Measurements from ENCODE around the gene NACC1.

NACC1 gene

DNA sequence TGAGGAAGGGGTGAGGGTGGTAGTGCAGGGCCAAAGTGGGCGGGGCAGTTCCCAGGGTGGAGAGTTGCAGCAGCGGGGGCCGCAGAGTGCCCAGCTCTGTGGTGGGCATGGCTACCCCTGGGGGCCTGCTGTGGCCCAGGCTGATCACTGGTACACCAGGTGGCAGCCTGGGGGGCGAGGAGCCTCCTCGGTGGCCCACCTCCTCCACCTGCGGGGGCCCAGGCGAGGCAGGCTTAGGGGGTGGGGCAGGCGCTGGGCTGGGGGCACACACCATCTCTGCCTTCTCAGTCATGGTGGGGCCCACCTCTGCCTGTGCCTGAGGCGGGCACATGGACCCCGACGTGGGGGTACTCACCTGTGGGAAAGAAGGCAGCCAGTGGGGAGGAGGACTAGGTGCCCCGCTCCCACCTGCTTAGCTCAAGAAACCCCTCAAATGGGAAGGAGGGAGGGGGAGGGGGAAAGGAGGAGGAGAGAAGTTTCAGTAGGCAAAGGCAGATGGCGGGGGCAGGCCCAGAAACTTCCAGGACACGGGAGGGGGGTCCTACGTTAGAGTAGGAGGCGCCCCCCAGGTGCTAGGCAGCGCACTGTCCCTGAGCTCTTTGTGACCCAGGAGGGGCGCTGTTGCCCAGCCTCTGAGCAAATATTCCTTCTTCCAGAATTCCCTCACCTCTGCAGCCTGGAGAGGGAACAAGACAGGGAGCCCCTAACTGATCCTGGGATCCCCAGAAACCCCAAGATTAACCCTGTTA is 17.0 kb upstream of the NACC1 start:
- no peak for DNase-seq

DNA sequence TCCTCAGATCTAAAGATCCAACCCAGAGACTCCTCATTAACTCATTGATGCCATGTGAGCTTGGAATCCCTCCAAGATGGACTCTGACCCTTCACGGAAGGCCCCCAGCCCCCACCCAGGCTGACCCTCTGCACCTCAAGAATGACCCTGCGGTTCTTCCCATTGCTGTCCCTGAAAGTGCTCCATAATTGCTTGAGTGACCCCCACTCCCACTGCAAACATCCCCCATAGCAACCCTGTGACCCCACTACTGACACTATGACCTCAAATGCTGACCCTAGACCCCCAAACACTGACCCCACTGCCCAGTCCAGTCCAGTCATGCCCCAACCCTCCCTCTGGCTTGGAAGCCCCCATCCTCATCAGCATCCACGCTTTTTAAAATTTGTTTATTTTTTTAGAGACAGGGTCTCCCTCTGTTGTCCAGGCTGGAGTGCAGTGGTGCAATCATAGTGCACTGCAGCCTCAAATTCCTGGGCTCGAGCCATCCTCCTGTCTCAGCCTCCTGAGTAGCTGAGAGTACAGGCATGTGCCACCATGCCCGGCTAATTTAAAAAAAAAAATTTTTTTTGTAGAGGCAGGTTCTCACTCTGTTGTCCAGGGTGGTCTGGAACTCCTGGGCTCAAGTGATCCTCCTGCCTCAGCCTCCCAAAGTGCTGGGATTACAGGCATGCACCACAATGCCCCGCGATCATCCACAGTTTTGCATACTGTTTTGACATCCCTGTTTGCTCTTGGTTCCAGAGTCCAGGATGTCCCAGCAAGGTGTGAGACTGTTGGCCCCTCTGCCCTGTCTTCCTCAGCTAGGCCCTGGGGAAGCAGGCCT is 16.3 kb upstream of the NACC1 start:
- no peak for DNase-seq

DNA sequence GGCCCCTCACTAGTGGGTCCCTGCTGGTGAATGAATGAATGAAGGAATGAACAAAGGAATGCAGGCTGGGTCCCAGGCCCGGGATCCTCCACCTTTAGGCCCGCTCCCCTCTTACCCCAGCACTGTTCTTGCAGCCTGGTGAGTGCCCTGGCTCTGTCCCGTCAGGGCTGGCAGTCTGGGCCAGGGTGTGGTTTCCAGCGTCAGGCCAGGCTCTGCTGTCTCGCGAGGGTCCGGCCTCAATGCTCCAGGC is 15.7 kb upstream of the NACC1 start:
- DNase-seq = no peak

DNA sequence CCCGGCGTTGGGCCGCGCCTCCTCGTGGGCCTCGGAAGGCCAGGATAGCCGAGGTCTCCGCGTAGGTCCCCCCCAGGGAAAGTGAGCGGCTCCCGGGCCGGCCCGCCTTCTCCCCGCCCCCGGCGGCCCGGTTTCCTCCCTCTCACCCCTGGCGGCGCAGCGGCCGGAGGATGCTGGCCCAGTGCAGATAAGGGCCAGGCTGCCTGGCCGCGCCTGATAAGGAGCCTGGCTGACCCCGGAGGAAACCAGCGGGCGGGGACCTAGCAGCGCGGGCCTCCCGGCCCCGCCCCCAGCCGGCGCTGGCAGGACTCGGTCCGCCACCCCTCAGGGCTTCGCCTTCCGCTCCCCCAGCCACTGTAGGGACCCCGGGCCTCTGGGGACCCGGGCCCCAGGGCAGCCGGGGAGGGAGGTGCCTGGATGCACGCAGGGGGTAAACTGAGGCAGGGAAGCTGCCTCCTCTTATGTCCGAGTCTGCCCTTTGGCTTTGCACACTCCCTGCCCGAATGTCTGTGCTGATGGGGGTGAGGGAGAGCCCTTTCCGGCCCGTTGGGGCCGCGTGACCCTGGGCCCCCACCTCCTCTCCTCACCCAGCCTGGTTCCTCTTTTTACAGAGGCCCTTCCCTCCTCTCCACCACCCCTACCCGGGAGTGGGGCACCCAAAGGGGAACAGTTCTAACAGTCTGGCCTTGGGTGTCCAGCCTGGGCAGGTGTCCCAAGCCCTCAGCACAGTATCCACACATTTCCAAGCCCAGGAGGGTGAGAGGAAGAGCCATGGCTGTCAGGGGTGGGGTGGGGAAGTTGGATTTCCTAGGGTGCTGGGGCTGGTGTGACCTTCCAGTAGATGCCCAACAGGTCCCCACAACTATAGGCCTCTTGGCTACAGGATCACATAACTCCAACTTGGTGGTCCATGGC is 15.1 kb upstream of the NACC1 start, which contains the start of gene LYL1:
Gene LYL1 (minus strand): TSS at position 193 of the 915 bp plus-strand sequence. CDS start 1,687 bp downstream, outside the sequence.
- DNase-seq = no peak

DNA sequence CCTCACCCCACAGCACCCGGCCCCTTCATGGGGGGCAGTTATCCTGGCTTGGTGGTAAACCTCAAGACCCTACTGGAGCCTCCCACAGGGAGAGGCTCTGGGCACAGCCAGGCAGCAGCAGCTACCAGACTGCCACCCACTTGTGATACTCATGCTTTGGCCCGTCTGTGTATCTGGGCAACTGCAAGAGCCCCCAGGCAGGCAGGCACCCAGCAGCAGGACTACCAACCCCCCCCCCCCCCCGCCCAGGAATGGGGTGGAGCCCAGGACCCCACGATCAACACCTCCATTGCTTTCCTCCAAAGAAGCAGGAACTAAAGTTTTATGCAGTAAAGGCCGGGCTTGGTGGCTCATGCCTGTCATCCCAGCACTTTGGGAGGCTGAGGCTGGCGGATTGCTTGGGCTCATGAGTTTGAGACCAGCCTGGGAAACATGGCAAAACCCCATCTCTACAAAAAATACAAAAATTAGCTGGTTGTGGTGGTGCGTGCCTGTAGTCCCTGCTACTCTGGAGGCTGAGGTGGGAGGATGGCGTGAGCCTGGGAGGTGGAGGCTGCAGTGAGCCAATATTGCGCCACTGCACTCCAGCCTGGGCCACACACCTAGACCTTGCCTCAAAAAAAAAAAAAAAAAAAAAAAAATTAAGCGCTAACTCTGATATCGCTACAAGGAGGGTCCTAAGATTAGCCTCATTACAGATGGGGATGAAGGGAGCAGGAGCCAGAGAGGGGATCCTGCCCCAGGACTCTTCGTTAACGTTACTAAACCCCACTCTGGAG is 14.3 kb upstream of the NACC1 start:
- DNase-seq = no peak

DNA sequence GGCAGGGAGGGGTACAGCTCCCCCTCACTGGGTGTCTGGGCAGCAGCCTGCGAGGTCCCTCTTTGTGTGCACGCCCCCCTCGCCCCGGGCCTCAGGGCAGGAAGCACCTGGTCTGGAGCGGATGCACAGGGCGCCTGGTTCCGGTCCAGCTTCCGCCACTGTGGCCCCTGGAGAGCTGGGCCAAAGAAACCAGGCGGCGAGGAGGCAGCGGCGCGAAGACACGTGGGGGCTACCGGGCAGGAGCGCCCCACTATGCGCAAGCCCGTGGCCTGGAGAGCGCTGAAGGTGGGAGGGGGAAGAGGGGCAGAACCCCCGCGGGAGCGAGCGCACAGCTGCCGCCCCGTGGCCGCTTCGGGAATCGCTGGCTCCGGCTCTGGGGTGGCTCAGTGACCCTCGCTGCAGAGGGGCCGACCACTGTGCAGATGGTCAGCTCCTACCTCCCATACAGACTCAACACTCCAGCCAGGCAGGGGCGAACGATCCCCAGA is 13.7 kb upstream of the NACC1 start:
- DNase-seq = no peak

DNA sequence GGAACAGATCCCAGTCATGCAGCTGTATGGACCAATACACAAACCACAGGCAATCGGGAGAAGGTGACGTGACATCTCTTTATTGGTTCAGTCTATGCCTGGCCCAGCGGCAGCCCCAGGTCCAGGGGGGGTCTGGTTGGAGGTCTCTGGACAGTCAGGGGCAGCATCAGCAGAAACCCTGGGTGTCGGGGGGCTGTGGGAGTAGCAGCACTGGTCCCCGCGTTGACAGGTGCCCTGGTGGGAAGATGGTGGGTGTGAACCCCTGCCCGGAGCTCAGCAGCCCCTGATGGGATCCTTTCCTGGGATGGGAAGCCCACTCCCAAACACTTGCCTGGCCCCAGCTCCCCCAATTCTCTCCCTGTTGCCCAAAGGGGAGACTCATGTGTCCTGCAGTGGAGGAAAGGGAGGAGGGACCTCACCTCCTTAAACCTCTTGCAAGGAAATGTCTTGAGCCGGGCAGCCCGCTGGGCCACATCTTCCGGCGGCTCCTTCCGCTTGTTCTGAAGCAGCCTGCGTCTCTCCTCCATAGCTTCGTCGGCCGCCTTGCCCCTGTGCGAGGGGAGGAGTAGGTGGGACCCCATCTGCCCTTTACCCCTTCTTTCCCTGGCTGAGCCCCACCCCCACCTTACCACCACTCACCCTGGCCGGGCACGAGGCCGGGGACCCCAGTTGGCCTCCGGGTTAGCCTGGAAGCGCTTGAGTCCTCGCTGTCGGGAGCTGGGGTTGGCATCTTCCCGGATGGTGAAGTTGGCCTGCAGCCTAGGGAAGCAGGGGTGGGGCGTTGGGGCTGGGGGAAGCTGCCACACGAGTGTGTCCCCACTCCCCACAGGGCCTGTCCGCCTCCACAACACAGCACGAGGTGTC is 13.0 kb upstream of the NACC1 start:
- DNase-seq = no peak

DNA sequence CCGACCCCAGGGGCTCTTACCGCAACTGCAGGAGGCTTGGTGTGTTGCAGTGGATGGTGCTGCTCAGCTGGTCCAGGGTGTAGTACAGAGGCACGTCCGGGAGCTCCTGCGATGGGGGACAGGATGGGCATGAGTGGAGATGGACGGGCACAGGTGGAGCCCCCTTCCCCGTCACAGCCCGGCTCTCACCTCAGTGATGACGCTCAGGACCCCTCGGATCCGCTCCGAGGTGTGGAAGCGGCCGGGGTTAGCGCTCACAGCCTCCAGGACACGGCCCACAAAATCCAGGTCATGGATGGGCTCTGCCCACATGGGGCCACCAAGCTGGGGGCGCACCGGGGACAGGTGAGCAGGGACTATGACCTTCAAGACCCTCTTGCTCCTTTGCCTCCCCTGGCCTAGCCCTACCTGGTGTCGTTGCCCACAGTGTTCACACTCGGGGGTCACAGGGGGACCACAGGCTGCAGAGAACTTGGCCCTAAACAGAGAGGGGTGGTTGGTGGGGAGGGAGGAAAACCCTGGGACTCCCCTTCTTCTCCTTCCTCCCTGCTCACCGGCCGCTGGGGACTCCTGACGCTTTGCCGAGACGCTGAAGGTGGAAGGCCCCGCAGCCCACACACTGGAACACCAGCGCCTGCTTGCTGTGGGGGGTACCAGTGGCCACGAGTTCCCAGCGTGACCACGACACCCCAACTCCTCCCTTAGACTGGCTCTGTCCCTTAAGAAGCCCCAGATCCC is 8.5 kb upstream of the NACC1 start:
- DNase-seq = no peak

DNA sequence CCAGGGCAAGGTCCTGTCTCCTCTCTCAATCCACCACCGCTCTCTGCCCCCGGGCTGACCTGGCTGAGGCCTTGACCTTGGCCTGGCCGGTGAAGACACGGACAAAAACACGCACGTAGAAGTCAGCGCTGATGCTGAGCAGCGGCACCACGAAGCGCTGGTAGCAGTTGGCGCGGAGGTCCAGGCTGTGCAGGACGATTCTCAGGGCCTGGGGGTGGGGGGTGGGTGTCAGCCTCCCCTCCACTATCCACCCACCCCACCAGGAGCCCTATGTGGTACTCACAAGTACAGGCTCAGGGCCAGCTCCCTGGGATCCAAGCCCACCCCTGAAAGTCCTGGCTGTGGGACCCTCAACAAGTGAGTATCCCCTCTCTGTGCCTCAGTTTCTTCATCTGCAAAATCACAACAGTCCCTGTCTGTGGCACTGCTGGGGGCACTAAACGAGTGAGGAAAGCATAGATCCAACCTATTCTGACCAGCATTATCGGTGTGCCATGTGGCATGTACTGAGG is 7.9 kb upstream of the NACC1 start:
- no peak for DNase-seq

DNA sequence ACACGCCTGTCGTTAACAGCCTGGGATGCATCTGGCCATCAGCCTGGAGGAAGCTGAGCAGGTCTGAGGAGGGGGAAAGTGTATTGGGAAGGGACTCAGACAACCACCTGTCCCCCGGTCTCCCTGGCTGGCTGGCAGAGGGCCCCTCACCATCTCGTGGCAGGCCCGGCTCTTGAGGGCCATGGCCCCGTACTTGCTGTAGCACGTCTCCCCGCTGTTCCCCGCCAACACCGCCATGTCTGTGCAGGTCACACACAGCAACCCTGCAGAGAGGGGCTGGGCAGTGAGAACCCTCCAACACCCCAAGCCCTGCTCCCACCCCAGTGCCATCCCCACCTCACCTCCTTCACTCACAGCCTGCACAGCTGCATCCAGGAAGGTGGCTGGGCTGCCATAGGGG is 5.5 kb upstream of the NACC1 start:
- no peak for DNase-seq

DNA sequence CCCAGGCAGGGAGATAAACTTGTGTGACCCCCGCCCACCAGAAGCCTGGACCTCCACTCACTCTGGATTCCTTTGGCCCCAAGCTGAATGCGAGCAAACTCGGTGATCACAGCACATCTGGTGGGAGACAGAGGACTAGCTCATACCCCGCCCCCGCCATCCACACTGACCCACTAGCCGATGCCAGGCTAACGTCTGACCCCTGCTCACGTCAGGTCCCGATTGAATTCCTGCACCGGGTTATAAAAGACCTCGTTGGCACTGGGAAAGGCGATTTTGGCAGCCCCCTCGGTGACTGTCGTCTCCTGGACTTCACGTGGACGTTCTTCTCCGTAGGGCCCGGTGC is 2.2 kb upstream of the NACC1 start:
- no peak for DNase-seq

DNA sequence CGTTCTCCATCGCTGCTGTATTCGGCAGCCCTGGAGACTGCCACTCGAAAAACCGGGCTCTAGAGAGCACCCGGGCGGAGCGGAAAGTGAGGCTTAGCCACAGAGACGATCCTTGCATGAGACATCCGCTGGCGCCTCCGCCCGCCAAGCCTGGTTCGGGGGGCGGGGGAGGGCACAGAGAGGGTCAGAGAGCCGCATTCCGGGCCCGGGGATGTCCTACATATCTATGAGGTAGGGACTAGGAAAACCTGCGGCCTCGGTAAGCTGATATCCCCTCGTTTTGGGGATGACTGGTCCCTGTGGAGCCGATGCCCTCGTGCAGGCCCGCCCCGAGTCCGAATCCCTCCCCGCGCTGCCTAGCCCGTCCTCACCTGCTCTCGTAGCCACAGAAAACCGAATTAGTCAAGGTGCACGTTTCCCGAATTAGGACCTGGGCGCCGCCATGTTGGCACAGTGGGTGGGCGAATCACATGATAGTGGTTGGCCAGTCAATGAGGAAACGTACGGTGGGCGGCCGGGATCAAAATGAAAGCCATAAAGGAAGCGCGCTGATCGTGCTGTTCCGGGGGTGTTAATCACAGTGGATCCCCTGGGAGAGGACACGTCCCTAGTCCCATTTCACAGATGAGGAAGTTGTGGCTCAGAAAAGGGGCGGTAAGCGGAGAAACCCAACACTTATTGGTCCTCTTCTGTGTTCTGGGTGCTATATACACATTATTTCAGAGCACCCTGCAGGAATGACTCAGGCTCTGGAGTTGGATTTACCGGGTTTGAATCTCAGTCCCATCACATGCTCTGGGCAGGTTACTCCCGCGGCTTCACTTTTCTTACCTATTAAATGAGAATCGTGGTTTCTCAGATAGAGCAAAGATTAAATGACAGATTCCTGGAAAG is 1.5 kb upstream of the NACC1 start, which contains the start of gene TRMT1:
Gene TRMT1 (minus strand): TSS at position 459 of the 894 bp plus-strand sequence. CDS start 341 bp downstream, at position 118.
- peak; percentile 87 for DNase-seq

DNA sequence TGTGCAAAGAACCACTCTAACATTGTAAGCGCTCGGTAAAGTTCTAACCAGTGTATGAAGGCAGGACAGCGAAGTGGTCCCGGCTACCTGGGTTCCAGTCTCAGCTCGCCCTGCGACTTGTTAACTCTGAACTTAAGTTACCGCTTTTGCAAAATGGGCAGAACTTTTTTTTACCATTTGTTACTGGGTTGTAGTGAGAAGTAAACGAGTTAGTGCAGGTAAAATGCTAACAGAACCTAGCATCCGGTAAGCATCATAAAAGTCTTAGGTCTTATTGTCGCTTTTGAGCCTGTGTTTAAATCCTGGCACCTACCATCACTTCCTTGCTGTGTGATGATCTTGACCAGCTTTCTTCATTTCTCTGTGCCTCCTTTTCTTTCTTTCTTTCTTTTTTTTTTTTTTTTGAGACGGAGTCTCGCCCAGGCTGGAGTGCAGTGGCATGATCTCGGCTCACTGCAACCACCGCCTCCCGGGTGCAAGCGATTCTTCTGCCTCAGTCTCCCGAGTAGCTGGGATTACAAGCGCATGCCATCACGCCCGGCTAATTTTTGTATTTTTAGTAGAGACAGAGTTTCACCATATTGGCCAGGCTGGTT is 790 bp upstream of the NACC1 start:
- DNase-seq = no peak

DNA sequence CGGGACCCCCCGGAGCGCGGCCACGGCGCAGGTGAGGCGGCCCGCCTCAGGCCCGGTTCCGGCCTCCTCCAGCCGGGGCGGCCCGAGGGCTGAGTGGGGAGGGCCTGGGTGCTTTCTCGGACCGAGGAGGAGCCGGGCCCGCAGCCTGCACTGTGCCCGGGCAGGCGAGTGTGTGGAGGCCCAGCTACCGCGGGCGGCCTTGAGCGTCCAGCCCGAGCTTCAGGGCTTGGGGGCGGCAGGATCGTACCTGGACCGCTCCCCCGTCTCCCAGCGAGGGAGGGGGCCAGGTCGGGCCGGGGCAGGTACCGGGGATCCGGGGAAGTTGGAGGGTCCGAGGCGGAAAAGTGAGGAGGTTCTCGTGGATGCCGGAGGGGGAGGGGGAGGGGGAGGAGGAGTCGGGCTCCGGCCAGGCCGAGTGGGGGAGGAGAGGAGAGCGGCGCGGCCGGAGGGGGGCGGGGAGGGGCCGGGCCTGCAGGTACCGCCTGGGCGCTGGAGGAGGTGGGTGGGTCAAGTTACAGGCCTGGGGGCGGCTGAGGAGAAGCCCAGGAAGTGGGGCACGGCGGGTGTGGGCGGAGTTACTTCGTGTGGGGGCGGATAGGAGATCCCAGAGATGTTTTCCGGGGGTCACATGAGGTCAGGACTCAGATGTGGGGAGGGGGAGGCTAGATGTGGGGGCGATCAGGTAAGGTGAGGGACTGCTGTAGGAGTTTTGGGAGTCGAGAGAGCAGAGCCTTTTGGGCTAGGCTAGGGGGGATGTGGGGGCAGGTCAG is 545 bp downstream of the NACC1 start:
- peak; percentile 42 for DNase-seq

DNA sequence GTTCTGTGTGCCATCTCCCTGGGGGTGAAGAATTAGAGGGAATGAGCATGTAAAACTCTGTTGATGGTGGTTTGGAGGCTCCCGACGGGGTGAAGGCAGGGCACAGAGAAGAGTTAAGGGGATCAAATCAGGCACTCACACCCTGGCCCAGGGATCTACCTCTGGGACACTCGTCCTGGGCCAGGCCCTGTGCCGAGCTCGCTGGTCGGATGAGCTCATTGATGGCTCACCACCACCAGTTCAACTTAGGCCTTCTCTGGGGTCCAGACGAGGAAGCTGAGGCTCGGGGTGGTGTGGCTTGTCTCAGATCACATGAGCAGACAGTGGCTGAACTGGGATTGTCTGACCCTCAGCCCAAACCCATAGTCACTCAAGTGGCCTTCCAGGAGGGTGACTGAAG is 1.6 kb downstream of the NACC1 start:
- DNase-seq = no peak

DNA sequence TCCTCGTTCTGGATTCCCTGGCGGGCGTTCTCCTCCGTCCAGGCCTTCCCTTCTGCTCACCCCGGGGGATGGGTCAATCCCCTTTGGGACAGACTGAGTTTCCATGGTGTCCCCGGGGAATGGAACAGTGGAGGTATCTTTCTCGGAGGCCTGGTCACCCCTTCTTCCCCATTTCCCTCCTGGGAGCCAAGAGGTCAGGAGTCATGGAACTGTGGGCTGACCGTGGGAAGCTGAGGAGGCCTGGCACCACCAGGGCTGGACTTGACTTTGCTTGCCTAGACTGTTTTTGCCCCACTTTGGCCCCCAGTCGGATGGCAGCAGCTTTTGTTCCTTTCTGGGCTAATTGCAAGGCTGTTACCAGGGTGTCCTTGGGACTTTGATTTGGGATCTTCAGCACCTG is 2.0 kb downstream of the NACC1 start:
- DNase-seq = no peak

DNA sequence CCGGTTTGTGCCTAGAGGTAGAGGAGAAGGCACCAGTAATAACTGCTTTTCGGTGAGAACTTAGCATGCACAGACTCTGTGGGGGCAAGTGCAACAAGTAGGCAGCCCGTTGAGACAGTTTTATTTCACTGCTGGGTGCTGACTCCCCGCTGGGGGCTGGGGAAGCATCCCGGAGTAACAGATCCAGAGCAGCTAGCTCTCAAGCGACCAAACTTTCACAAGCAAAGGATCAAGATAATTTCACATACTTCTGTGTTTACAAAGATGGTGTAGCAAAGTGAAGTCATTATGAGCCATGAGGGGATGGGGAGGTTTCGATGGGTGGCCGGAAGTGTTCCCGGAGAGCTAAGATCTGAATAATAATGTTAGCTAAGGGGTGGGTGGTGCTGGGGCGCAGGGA is 2.8 kb downstream of the NACC1 start:
- DNase-seq = no peak

Data from NCI-H1105 treated with DMSO at 0.1 percent for 48 hours (cell line).